NT2/D1 (cell line): ENCODE data around the gene GCK.

Experiments
- DNase-seq: peaks from one replicate; pipeline ENCODE4 v3.0.0-alpha.2; 2011; ENCODE audit warnings: low read depth, low spot score
- H3K27me3 ChIP-seq: 2 replicates; pipeline ENCODE4 v1.6.0; 2011; ENCODE audit warnings: mild to moderate bottlenecking; ENCODE audit not compliant: insufficient read length, insufficient read depth
- H3K36me3 ChIP-seq: 2 replicates; pipeline ENCODE4 v1.6.1; 2011; ENCODE audit warnings: mild to moderate bottlenecking, low read length, mixed read lengths; ENCODE audit not compliant: insufficient read depth, insufficient read length
- H3K4me1 ChIP-seq: 2 replicates; pipeline ENCODE4 v1.5.1; 2011; ENCODE audit not compliant: insufficient read depth, insufficient read length
- H3K4me3 ChIP-seq: 2 replicates; pipeline ENCODE4 v1.5.1; 2011; ENCODE audit warnings: low read depth; ENCODE audit not compliant: insufficient read length
- H3K9ac ChIP-seq: 2 replicates; pipeline ENCODE4 v1.6.0; 2011; ENCODE audit warnings: low read depth; ENCODE audit not compliant: insufficient read length
- H3K9me3 ChIP-seq: 2 replicates; pipeline ENCODE4 v1.5.1; 2011; ENCODE audit warnings: mild to moderate bottlenecking, low read length; ENCODE audit not compliant: insufficient read depth
- SUZ12 ChIP-seq: IDR thresholded peaks from 2 replicates; pipeline ENCODE4 v1.6.1; 2011; ENCODE audit not compliant: insufficient read length, insufficient read depth; ENCODE audit errors: extremely low read depth
- YY1 ChIP-seq: IDR thresholded peaks from 2 replicates; pipeline ENCODE4 v1.6.1; 2011; ENCODE audit not compliant: insufficient read length, insufficient read depth
- ZNF274 ChIP-seq: IDR thresholded peaks from 2 replicates; pipeline ENCODE4 v1.6.1; 2011; ENCODE audit warnings: mild to moderate bottlenecking, low read depth, low read length

Gene GCK

GRCh38 chr7:44141221-44141850, 47.9 kb downstream of the GCK start, which contains the start of gene MYL7:
Gene MYL7, minus strand, starts transcription at chr7:44141332. Its CDS starts 27 bp downstream, at chr7:44141305.
- H3K9ac ChIP-seq, result no peak within 1 kb of the TSS
- H3K36me3 ChIP-seq, result peaks cover 5% of the 10 kb centered on the region
- DNase-seq, result no peak
- H3K4me3 ChIP-seq, result no peak within 1 kb of the TSS
- H3K27me3 ChIP-seq, result peaks cover 24% of the 10 kb centered on the region
- H3K9me3 ChIP-seq, result no peaks in the 10 kb centered on the region
- TF ChIP-seq SUZ12 (no peak), YY1 (no peak), ZNF274 (no peak)
- H3K4me1 ChIP-seq, result peaks cover 14% of the 10 kb centered on the region

GRCh38 chr7:44140341-44140740, 48.9 kb downstream of the GCK start:
- H3K4me1 ChIP-seq, result peaks cover 10% of the 10 kb centered on the region
- peaks cover 5% of the 10 kb centered on the region for H3K36me3 ChIP-seq
- H3K4me3 ChIP-seq, result no peak overlapping the region
- no peaks in the 10 kb centered on the region for H3K9me3 ChIP-seq
- H3K9ac ChIP-seq, result no peak overlapping the region
- DNase-seq, result no peak
- H3K27me3 ChIP-seq, result peaks cover 18% of the 10 kb centered on the region
- TF ChIP-seq YY1, result no peak
- no peak for TF ChIP-seq SUZ12
- TF ChIP-seq ZNF274, result no peak

DNA sequence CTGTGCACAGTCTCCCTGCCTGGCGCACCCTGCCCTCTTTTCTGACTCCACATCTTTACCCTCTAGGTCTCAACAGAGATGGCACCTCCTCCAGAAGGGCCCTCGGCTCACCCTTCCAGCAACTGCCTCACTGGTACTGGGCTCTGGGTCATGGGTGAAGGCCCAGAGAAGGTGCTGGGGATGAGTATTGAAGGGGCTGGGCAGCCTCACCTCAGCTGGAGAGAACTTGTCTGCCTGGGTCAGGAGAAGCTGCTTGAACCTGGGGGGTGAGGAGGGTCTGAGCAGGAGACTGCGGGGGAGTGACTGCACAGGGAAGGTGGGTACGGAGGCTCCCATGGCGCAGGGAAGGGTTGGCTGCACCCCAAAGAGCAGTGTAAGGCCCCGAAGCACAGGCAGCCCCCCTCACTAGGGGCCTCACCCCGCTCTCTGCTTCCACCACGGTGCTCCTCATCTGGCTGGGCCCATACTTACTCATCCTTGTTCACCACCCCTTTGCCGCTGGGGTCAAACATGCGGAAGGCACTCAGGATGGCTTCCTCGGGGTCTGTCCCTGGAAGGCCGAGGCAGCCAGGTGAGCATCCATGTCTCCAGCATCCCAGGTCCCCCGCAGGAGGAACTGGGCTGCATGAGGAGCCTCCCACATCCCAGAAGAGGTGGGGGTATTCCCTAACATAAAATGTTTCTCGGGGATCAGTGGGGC, 49.8 kb downstream of the GCK start:
- Histone ChIP-seq H3K27me3 (peaks cover 10% of the 10 kb centered on the region), H3K9ac (no peak overlapping the region), H3K4me3 (no peak overlapping the region), H3K9me3 (no peaks in the 10 kb centered on the region), H3K4me1 (peaks cover 5% of the 10 kb centered on the region), H3K36me3 (peaks cover 5% of the 10 kb centered on the region)
- DNase-seq, result no peak
- TF ChIP-seq SUZ12 (no peak), ZNF274 (no peak), YY1 (no peak)

DNA sequence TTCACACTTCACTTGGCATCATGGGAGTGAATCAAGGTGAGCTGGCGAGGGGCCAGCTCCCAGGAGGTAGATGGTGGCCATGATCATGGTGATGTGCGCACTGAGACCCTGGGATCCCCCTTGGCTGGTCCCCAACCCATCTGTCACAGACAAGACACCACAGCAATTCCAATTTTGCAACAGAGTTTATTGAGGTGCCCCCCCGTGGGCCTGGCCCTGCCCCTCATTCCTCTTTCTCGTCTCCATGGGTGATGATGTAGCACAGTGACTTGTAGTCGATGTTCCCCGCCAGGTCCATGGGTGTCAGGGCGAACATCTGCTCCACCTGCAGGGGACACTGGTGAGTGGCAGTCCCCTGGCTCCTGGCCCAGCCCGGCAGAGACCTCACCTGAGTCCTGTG, 50.5 kb downstream of the GCK start:
- Histone ChIP-seq H3K9me3 (no peaks in the 10 kb centered on the region), H3K4me1 (peaks cover 5% of the 10 kb centered on the region), H3K36me3 (peaks cover 5% of the 10 kb centered on the region), H3K9ac (no peak overlapping the region), H3K4me3 (no peak overlapping the region), H3K27me3 (peaks cover 2% of the 10 kb centered on the region)
- DNase-seq, result no peak
- no peak for TF ChIP-seq ZNF274
- TF ChIP-seq SUZ12, result no peak

DNA sequence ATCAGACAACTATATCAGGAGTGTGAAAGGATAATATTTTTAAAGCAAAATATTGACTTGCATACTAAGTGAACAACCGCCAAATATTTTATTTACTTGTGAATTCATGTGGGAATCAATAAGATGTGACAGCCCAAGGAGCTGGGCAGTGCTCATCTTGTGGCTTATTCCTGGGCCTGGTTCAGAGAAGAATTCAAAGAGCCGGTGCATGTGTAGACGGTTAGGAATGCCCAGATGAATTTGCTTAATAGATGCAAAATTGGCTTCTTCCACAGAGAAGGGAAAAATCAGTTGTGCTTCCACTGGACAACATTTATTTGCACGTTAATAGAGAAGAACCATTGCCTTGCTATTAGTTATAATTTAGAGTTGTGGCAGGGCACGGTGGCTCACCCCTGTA, 52.5 kb downstream of the GCK start:
- Histone ChIP-seq H3K36me3 (peaks cover 5% of the 10 kb centered on the region), H3K9me3 (no peaks in the 10 kb centered on the region), H3K4me1 (peaks cover 10% of the 10 kb centered on the region), H3K4me3 (no peak overlapping the region), H3K9ac (no peak overlapping the region), H3K27me3 (no peaks in the 10 kb centered on the region)
- TF ChIP-seq ZNF274, result no peak
- no peak for TF ChIP-seq SUZ12
- no peak for TF ChIP-seq YY1
- no peak for DNase-seq

GRCh38 chr7:44134943-44135628, 54.2 kb downstream of the GCK start:
- Histone ChIP-seq H3K27me3 (no peaks in the 10 kb centered on the region), H3K9me3 (no peaks in the 10 kb centered on the region), H3K9ac (no peak overlapping the region), H3K4me3 (no peak overlapping the region), H3K36me3 (peaks cover 5% of the 10 kb centered on the region), H3K4me1 (peaks cover 17% of the 10 kb centered on the region)
- no peak for TF ChIP-seq SUZ12
- TF ChIP-seq ZNF274, result no peak
- TF ChIP-seq YY1, result no peak
- DNase-seq, result no peak

DNA sequence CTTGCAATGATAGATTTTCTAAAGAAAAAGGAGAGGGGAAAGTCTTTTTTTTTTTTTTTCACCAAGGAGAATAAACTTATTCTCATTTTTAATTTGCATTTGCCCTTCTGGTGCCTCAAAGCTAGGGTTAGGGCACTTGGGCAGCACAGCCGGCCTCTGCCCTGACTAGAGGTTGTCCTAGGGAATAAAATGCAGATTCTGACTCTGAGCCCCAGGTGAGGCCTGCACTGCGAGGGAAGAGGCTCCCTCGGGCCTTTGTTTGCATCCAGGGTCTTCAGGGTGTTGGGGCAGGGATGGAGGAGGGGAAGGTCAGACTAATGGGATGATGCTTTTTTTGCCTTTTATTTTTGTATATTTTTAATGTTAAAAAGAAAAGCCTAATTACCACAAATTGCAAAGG, 55.9 kb downstream of the GCK start:
- Histone ChIP-seq H3K9ac (no peak overlapping the region), H3K4me1 (peaks cover 17% of the 10 kb centered on the region), H3K9me3 (no peaks in the 10 kb centered on the region), H3K27me3 (no peaks in the 10 kb centered on the region), H3K36me3 (no peaks in the 10 kb centered on the region), H3K4me3 (no peak overlapping the region)
- DNase-seq, result no peak
- TF ChIP-seq ZNF274, result no peak
